ENCODE measurements around the gene HMGCS1.
"Not testable (repeated sequence)": the region's sequence is repeated elsewhere in the genome, so short reads cannot be mapped to it uniquely, and the experiment has no call there.

HMGCS1 gene

DNA sequence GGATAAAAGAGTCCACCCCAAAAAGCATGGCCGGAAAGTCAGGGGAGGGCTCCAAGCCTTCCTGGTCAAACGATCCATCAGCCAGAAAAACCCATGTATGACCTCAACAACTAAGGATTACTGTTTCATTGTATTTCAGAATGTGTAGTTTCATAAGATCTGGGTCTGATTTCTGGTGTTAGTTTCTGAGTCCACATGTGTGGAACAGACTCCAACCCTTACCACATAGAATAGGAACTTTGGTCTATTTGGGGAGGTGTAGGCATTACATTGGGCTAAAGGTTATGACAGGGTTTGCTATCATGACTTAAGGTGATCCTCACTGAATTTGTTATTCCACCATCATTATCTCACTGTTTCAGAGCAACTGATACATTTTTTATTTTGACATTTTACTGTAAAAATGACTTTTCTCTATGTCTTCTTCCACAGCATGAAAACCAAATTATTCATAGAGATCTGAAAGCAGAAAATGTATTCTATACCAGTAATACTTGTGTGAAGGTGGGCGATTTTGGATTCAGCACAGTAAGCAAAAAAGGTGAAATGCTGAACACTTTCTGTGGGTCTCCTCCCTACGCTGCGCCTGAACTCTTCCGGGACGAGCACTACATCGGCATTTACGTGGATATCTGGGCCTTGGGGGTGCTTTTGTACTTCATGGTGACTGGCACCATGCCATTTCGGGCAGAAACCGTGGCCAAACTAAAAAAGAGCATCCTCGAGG, 33.5 kb downstream of the HMGCS1 start:
- no peak overlapping the region for H3K4me3 ChIP-seq (ENCODE audit: low read depth, low read length)
- TF ChIP-seq, protein P1, sequence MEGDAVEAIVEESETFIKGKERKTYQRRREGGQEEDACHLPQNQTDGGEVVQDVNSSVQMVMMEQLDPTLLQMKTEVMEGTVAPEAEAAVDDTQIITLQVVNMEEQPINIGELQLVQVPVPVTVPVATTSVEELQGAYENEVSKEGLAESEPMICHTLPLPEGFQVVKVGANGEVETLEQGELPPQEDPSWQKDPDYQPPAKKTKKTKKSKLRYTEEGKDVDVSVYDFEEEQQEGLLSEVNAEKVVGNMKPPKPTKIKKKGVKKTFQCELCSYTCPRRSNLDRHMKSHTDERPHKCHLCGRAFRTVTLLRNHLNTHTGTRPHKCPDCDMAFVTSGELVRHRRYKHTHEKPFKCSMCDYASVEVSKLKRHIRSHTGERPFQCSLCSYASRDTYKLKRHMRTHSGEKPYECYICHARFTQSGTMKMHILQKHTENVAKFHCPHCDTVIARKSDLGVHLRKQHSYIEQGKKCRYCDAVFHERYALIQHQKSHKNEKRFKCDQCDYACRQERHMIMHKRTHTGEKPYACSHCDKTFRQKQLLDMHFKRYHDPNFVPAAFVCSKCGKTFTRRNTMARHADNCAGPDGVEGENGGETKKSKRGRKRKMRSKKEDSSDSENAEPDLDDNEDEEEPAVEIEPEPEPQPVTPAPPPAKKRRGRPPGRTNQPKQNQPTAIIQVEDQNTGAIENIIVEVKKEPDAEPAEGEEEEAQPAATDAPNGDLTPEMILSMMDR (IDR thresholded peaks at IDR 0.05; ENCODE audit: low read depth, low read length), result no peak

DNA sequence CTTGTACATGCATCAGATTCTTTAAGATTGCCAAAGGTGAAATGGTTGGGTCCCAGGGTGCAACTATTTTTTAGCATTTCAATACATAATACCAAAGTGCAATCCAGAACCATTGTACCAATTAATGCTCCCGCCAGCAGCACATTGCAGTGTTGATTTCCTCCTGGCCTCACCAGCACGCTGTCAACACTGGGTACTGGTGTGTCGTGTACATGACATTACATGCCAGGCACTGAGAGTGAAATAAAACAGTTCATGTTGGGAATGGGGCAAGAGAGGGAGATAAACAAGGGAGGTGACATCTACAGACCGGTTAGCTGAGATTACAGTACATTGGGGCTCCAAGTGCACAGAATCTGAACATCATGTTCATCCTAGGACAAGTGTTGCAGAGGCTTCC, 37.8 kb downstream of the HMGCS1 start:
- TF ChIP-seq, protein P1 (IDR thresholded peaks at IDR 0.05; ENCODE audit: low read depth, low read length), result no peak
- H3K4me3 ChIP-seq (ENCODE audit: low read depth, low read length), result no peak overlapping the region

DNA sequence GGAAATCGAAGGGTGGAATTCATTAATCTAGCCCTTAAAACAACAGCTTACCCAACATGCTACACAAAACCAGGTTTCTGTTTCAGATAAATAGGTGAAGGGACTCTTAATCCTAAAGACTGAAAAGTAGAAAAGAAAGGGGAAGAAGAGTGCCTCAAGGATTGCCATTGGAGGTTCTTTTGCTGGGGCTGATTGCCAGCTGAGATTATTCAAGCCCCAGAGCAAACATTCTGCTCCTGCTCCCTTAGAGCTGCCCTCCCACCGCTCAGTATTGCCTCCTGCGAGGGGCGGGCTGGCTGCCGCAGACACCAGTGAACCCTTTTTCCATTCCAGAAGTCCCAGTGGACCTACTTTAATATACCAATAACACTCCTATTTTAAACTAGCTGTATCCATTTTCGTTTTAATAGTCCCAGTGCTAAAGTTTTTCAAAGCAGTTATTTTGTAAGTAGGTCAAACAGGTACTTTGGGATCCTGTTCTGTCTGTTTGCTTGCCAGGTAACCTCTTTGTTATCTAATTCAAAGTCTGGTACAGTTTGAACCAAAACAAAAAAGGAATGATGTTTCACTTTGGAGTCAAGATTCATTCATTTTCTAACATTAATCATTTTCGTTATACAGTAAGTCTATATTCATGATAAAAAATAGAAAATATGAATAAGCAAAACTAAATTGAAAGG, 38.6 kb downstream of the HMGCS1 start:
- H3K4me3 ChIP-seq (ENCODE audit: low read depth, low read length), result no peak overlapping the region
- TF ChIP-seq, protein P1 (IDR thresholded peaks at IDR 0.05; ENCODE audit: low read depth, low read length), result no peak

DNA sequence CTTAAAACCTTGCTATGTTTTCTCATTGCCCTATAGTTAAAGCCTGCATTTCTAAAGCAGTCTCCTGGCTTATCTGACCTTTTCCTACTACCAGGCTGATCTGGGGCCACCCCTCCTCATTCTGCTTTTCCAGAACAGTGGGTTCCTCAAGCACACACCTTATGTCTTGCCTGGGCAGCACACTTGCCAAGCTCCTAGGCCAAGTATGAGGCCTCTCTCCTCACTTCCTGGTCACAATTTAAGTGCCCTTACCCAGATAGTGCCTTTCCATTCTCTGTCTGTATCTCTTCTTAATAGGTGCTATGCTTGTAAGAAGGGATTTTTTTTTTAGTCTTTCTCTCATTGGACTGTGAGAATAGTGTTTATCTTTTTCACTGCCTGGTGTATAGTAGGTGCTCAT, 39.7 kb downstream of the HMGCS1 start:
- TF ChIP-seq, protein P1 (IDR thresholded peaks at IDR 0.05; ENCODE audit: low read depth, low read length), result no peak

DNA sequence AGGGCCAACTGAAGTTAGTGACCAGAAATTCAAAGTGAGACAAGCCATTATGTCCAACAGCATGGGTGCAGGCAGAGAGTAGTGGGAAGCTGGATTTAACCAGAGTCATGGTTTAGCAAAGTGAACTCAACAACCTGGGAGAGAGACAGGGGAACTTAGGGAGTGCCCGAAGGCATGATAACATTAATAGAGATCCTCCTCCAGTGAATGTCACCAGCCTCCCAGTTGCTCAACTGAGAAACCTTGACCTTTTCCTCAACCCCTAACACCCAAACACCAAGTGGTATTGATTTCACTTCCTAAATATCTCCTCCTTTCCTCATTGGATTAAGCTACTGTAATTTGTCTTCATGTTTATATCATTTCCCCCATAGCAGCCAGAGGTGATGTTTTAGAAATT, 42.6 kb downstream of the HMGCS1 start:
- H3K4me3 ChIP-seq (ENCODE audit: low read depth, low read length), result no peak overlapping the region
- TF ChIP-seq, protein P1 (IDR thresholded peaks at IDR 0.05; ENCODE audit: low read depth, low read length), result no peak

More for the DNA sequence above, 39.7 kb downstream of the HMGCS1 start:
- no peak overlapping the region for H3K4me3 ChIP-seq (ENCODE audit: low read depth, low read length)

DNA sequence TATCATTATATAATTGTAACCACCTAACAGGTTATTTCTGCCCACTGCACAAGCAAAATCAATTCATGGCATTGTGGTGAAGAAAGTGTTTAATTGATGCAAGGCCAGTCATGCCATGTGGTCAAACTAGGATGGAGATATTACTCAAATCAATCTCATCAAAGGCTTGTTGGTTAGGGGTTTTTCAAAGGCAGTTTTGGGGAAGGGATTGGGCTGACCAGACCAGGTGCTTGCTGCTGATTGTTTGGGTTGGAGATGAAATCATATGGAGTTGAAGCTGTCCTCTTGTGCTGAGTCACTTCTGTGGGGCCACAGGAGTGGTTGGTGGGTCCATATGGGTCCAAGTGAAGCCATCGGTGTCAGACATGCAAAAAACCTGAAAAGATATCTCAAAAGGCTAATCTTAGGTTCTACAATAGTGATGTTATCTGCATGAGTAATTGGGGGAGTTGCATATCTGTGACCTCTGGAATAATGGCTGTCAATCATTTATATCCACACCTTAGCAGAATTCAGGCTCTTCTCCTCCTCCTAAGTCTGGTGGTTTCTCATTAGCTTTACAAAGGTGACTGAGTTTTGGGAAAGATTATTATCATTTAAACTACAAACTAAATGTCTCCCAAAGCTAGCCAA, 44.9 kb downstream of the HMGCS1 start:
- no peak overlapping the region for H3K4me3 ChIP-seq (ENCODE audit: low read depth, low read length)
- TF ChIP-seq, protein P1 (IDR thresholded peaks at IDR 0.05; ENCODE audit: low read depth, low read length), result no peak

DNA sequence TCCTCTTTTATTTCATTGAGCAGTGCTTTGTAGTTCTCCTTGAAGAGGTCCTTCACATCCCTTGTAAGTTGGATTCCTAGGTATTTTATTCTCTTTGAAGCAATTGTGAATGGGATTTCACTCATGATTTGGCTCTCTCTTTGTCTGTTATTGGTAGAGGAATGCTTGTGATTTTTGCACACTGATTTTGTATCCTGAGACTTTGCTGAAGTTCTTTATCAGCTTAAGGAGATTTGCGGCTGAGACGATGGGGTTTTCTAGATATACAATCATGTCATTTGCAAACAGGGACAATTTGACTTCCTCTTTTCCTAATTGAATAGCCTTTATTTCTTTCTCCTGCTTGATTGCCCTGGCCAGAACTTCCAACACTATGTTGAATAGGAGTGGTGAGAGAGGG, 50.9 kb downstream of the HMGCS1 start:
- not testable (repeated sequence) for H3K4me3 ChIP-seq (ENCODE audit: low read depth, low read length)
